ENCODE measurements around the gene ATXN2L.
A peak's percentile ranks its signal among the peaks of the same experiment; 100 is the strongest.
"Not testable (repeated sequence)": the region's sequence is repeated elsewhere in the genome, so short reads cannot be mapped to it uniquely, and the experiment has no call there.

ATXN2L gene

DNA sequence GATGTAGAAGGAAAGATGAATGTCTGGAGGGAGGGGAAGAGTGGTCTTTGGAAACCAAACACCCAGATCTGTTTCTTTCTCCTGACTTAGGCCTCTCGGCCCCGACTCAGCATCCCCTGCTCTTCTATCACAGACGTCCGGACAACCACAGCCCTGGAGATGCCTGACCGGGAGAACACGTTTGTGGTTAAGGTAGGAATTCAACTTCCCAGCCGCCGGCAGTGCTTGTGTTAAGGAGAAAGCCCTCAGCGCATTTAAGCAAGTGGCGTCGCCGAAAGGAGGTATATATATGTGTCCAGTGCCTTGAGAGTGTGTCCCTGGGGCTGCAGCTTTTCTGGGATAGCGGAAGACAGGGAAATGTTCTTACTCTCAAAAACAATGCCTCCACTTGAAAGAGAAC, 44.4 kb downstream of the ATXN2L start:
- TF ChIP-seq, protein P1, sequence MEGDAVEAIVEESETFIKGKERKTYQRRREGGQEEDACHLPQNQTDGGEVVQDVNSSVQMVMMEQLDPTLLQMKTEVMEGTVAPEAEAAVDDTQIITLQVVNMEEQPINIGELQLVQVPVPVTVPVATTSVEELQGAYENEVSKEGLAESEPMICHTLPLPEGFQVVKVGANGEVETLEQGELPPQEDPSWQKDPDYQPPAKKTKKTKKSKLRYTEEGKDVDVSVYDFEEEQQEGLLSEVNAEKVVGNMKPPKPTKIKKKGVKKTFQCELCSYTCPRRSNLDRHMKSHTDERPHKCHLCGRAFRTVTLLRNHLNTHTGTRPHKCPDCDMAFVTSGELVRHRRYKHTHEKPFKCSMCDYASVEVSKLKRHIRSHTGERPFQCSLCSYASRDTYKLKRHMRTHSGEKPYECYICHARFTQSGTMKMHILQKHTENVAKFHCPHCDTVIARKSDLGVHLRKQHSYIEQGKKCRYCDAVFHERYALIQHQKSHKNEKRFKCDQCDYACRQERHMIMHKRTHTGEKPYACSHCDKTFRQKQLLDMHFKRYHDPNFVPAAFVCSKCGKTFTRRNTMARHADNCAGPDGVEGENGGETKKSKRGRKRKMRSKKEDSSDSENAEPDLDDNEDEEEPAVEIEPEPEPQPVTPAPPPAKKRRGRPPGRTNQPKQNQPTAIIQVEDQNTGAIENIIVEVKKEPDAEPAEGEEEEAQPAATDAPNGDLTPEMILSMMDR (IDR thresholded peaks at IDR 0.05; ENCODE audit: low read depth, low read length): no peak
- Histone ChIP-seq H3K27me3 (no peaks in the 10 kb centered on the region), H3K4me3 (ENCODE audit: low read depth, low read length) (no peak overlapping the region), H3K36me3 (peaks cover 36% of the 10 kb centered on the region), H3K9me3 (no peaks in the 10 kb centered on the region), H3K4me1 (no peaks in the 10 kb centered on the region)
- no peak for DNase-seq

DNA sequence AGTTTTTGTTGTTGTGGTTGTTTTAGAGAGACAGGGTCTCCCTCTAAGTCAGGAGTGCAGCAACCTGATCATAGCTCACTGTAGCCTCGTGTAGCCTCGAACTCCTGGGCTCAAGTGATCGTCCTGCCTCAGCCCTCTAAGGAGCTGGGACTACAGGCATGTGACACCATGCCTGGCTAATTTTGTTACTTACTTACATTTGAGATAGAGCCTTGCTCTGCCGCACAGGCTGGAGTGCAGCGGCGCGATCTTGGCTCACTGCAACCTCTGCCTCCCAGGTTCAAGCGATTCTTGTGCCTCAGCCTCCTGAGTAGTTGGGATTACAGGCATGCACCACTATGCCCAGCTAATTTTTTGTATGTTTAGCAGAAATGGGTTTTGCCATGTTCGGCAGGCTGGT, 44.8 kb downstream of the ATXN2L start:
- H3K4me3 ChIP-seq (ENCODE audit: low read depth, low read length); DNase-seq; H3K4me1 ChIP-seq; H3K9me3 ChIP-seq; H3K27me3 ChIP-seq: not testable (repeated sequence)
- H3K36me3 ChIP-seq: peaks cover 36% of the 10 kb centered on the region

DNA sequence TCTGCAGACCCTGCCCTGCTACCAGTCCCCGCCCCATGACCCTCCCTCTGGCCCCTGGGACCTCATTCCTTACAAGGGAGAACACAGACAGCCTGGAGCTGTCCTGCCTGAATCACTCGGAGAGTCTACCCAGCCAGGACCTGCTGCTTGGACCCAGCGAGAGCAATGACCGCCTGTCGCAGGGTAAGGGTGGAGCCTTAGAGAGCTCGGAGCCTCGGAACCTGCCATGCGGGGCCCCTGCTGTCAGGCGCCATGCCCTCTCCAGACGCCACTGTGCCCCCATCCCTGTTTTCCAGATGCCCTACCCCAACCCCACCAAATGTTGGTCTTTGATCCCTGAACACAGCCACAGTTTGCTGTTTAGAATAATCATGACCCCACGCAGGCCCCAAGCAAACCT, 46.4 kb downstream of the ATXN2L start:
- no peak overlapping the region for H3K4me3 ChIP-seq (ENCODE audit: low read depth, low read length)
- no peaks in the 10 kb centered on the region for H3K9me3 ChIP-seq
- H3K4me1 ChIP-seq: no peaks in the 10 kb centered on the region
- TF ChIP-seq, protein P1 (IDR thresholded peaks at IDR 0.05; ENCODE audit: low read depth, low read length): no peak
- peaks cover 45% of the 10 kb centered on the region for H3K36me3 ChIP-seq
- H3K27me3 ChIP-seq: no peaks in the 10 kb centered on the region
- DNase-seq: no peak

DNA sequence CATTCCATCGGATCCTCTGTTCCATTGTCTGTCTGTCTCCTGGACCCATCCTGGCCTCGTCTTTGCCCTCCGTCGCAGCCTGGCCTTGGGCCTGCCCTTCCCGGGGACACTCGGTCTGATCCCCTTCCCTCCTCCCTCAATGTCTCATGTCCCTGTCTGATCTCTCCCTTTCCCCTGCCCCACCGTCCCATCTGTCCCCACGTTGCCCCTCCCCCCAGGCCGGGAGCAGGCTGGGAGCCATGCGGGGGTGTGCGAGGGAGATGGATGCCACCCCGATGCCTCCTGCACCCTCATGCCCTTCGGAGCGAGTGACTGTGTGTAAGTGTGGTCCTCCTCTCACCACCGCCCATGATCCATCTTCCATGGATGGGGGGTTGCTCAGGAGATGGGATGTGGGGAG, 50.2 kb downstream of the ATXN2L start:
- TF ChIP-seq, protein P1 (IDR thresholded peaks at IDR 0.05; ENCODE audit: low read depth, low read length): no peak
- Histone ChIP-seq H3K4me1 (no peaks in the 10 kb centered on the region), H3K9me3 (no peaks in the 10 kb centered on the region), H3K36me3 (peaks cover 36% of the 10 kb centered on the region), H3K27me3 (no peaks in the 10 kb centered on the region), H3K4me3 (ENCODE audit: low read depth, low read length) (no peak overlapping the region)
- no peak for DNase-seq

DNA sequence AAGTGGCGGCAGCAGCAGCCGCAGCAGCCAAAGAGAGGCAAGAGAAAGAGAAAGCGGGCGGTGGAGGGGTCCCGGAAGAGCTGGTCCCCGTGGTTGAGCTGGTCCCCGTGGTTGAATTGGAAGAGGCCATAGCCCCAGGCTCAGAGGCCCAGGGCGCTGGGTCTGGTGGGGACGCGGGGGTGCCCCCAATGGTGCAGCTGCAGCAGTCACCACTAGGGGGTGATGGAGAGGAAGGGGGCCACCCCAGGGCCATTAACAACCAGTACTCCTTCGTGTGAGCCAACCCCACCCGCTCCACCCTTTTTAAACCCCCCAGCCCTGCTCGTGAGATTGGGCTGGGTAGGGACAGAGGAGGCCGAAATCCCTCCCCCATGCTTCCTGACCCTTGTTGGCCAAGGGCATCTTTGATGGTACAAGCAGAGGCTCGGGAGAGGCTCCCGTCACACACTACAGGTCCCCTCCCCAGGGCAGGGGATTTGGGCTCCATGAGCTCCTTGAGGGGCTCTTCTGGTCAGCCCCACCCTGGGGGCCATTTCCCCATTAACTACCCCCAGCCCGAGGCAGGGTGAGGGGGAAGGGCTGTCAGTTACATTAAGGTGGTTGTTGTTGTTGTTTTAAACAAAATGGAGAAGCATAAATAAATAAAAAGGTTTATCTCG, 50.9 kb downstream of the ATXN2L start:
- H3K36me3 ChIP-seq: peaks cover 33% of the 10 kb centered on the region
- TF ChIP-seq, protein P1 (IDR thresholded peaks at IDR 0.05; ENCODE audit: low read depth, low read length): peak; percentile 64
- DNase-seq: peak; percentile 48

DNA sequence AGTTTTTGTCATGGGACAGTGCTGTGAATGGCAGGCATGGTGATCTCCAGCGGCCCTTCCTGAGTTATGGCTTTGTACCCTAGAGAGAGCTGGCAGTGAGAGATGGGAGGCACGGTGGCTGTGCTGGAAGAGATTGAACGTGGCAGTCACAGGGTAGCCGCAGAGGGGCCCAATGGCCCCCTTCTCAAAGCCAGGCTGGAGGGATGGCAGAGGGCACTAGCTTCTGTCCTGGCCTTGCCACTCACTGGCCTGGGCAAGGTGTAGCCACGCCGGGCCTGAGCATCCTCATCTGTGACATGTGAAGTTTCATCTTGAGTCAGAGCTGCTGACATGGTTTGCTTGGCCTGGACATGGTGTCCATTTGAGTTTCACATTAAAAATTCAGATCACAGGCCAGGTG, 51.6 kb downstream of the ATXN2L start:
- peaks cover 26% of the 10 kb centered on the region for H3K36me3 ChIP-seq
- no peak overlapping the region for H3K4me3 ChIP-seq (ENCODE audit: low read depth, low read length)
- no peaks in the 10 kb centered on the region for H3K27me3 ChIP-seq
- H3K9me3 ChIP-seq: no peaks in the 10 kb centered on the region
- no peaks in the 10 kb centered on the region for H3K4me1 ChIP-seq
- DNase-seq: no peak
- TF ChIP-seq, protein P1 (IDR thresholded peaks at IDR 0.05; ENCODE audit: low read depth, low read length): no peak

More for the DNA sequence above, 50.9 kb downstream of the ATXN2L start:
- Histone ChIP-seq H3K9me3 (no peaks in the 10 kb centered on the region), H3K4me1 (no peaks in the 10 kb centered on the region), H3K27me3 (no peaks in the 10 kb centered on the region), H3K4me3 (ENCODE audit: low read depth, low read length) (no peak overlapping the region)
